ENCODE measurements around the gene TRMT1L.

DNA sequence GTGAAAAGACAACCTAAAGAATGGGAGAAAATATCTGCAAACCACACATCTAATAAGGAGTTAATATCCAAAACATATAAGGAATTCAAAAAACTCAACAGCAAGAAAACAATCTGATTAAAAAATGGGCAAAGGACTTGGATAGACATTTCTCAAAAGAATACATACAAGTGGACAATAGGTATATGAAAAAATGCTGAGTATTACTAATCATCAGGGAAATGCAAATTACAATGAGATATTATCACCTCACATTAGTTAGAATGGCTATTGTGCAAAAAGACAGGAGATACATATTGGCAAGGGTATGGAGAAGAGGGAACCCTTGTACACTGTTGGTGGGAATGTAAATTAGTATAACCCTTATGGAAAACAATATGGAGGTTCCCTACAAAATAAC, 44.9 kb downstream of the TRMT1L start:
- TF ChIP-seq, protein P1, sequence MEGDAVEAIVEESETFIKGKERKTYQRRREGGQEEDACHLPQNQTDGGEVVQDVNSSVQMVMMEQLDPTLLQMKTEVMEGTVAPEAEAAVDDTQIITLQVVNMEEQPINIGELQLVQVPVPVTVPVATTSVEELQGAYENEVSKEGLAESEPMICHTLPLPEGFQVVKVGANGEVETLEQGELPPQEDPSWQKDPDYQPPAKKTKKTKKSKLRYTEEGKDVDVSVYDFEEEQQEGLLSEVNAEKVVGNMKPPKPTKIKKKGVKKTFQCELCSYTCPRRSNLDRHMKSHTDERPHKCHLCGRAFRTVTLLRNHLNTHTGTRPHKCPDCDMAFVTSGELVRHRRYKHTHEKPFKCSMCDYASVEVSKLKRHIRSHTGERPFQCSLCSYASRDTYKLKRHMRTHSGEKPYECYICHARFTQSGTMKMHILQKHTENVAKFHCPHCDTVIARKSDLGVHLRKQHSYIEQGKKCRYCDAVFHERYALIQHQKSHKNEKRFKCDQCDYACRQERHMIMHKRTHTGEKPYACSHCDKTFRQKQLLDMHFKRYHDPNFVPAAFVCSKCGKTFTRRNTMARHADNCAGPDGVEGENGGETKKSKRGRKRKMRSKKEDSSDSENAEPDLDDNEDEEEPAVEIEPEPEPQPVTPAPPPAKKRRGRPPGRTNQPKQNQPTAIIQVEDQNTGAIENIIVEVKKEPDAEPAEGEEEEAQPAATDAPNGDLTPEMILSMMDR (IDR thresholded peaks at IDR 0.05): no peak
- TF ChIP-seq EP300 (IDR thresholded peaks at IDR 0.05): no peak
